HG03097 (cell line): ENCODE data around the gene SLC7A6.

Experiments
- ATAC-seq: cut with Tn5 transposase; IDR thresholded peaks from one replicate; pipeline ENCODE4 v1.9.1; 2021; ENCODE audit not compliant: unreplicated experiment, low FRiP score

SLC7A6 gene

DNA sequence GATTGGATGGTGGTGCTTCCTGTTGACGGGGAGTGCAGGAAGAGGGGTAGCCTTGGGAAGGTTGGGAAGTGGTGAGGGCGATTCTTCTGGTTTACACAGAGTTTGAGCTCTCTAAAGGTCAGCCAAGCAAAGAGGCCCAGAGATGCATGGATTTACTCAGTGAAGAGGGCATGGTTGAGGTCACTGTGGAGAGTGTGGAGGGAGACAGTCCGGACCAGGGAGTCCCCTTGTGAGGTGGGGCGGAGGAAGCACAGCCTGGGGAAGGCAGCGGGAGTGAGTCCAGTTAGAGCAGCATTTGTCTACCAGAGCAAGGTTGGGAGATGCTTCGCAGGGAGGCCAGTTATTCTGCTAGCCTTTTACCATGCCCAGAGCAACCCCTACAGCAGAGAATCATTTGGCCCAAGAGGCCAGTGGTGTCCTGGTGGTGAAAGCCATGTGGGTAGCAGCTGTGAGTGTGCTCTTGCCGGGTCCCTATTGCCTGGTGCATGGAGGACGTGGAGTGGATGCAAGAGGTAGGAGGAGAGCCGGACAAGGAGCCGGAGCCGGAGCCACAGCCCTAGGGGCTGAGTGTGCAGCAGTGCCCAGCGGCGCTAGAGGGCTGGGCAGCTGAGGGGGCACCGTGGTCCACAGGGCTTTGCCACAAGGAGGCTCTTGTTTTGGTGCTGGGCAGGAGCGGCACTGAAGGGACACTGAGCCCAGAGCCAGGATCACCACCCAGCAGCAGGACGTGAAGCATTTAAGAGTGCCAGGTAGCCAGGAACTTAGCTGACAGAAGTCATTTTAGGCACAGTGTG, 74.2 kb downstream of the SLC7A6 start:
- ATAC-seq = no peak

DNA sequence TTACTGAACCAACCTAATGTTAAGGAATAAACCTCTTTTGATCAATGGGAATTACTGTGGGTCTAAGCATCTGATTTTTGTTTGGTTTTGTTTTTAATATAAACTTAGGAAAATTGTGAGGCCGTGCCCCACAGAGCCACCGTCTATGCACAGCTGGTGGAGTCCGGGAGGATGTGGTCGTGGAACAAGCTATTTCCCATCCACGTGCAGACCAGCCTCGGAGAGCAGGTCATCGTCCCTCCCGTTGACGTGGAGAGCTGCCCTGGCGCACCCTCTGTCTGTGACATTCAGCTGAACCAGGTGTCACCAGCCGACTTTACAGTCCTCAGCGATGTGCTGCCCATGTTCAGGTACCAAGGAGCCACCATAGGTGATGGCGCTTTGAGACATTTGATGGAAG, 74.9 kb downstream of the SLC7A6 start:
- ATAC-seq = no peak

DNA sequence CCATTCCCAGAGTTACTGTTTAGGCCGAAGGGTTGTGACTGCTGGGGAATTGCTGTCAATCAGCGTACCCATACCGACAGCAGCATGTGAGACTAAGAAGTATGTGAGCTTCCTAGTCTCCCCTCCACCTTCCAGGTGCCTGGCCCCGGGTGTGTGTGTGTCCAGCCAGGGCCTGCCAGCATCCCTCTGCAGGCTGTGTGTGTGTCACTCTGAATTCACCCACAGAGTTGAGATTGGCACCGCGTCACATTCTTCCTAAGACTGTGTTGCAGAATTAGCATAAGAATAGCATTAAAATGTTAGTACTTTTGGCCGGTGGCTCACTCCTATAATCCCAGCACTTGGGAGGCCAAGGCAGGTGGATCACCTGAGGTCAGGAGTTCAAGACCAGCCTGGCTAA, 78.3 kb downstream of the SLC7A6 start:
- ATAC-seq = no peak

DNA sequence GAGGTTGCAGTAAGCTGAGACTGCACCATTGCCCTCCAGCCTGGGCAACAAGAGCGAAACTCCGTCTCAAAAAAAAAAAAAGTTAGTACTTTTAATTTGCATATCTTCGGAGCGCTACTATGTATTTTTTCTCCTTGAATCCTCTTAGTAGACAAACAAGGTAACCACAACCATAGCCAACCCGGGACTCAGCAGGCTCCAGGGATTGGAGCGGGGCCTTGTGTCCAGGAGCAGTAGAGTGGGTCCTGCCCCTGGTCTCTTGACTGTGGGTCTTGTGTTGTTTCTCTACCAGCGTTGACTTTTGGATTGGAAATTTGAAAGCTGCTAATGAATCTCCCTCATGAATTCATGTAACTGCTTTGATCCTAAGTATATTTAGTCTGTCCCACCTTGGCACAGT, 78.8 kb downstream of the SLC7A6 start:
- ATAC-seq = no peak

DNA sequence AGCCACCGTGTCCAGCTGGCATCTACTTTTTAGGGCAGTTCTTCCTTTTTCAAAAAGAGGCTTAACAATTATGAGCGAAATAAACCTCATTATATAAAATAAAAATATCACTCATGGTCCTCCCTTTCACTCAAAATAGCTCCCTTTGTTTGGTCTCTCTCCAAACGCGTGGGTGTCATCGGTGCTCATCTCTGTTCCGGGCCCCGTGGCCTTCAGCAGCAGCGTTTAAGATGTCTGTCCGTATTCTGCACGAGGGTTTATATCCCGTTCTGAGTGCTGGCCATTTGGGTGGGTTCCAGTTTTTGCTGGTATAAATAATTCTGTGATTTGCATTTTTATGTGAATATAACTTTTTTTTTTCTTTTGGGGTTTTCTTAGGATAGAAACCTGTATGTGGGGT, 79.9 kb downstream of the SLC7A6 start:
- ATAC-seq = no peak

DNA sequence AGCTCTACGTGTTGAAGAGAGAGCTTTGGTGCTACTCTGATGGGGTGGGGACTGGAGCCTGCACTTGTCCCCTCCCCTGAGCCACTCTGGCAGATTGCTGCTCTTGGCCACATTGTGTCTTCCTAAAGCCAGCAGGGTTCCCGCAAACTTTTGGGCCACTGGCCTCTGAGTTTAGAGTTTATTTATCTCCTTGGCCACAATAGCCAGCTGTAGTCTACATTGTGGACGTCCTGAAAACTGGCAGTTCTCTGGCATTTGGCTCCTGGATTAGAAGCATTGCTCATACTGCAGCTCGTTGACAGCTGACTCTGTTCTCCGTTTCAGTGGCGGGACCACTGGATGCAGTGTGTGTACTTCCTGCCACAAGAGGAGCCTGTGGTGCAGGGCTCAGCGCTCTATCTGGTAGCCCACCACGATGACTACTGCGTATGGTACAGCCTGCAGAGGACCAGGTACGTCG, 81.1 kb downstream of the SLC7A6 start:
- ATAC-seq = no peak

DNA sequence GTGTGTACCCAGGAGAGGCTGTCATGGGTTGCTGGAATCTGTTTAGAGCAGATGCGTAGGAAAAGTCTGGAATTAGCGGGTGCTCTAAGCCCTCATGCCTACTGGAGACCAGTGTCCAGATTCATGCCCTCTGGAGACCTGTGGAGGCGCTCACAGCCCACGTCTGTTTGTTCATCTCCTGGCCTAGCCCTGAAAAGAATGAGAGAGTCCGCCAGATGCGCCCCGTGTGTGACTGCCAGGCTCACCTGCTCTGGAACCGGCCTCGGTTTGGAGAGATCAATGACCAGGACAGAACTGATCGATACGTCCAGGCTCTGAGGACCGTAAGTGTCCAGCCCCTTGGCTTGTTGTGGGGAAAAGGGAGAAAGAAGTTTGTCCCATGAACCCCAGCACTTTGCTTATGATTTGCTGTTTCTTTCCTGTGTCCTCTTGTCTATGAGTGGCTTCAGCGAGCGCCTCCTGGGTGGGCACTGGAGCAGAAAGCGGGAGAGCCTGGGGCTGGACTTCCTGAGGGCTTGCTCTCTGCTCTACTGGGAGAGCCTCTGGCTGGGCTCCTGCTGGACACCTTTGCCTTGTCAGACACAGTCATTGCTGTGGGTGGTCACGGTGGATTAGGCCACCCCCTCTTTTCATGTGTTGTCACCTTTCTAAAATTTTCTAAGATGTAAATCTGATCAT, 81.8 kb downstream of the SLC7A6 start:
- ATAC-seq = no peak

DNA sequence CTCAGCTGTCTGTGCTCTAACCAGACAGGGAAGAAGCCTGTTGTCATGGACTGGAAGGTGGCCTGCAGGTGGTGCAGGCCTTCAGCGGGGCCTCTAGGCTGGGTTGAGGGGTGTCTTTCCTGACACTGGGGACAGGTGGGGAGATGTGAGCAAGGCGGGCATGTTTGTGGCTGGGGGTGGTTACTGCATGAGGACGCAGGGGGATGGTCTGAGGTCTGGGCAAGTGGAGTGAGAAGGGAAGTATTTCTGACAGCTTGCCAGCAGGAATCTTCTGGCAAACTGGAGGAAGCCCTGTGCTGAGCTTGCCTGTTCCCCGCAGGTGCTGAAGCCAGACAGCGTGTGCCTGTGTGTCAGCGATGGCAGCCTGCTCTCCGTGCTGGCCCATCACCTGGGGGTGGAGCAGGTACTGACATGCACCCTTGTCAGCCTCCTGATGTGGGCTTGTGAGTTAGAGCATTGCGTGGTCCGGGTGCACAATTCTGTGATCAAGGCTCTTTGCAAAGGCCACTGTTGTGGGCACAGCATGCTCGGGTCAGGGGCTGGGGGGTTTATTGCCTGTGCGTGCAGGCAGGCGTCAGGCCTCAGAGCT, 82.7 kb downstream of the SLC7A6 start:
- no peak for ATAC-seq

DNA sequence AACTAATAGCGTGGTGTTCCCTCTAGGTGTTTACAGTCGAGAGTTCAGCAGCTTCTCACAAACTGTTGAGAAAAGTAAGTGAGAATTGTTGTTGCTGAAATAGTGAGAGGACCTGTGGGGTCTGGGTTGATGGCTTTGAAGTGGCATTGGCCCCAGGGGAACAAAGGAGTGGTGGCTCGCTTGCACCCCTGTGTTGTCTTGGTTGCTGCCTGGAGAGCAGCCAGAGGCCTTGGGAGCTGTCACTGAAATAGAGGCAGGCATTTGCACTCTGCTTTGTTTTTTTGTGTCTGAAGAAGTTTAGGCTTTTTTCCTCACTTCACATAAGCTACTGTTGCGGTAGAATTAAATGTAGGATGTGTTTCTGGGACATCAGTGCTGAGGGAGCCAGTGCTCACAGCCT, 83.3 kb downstream of the SLC7A6 start:
- no peak for ATAC-seq

DNA sequence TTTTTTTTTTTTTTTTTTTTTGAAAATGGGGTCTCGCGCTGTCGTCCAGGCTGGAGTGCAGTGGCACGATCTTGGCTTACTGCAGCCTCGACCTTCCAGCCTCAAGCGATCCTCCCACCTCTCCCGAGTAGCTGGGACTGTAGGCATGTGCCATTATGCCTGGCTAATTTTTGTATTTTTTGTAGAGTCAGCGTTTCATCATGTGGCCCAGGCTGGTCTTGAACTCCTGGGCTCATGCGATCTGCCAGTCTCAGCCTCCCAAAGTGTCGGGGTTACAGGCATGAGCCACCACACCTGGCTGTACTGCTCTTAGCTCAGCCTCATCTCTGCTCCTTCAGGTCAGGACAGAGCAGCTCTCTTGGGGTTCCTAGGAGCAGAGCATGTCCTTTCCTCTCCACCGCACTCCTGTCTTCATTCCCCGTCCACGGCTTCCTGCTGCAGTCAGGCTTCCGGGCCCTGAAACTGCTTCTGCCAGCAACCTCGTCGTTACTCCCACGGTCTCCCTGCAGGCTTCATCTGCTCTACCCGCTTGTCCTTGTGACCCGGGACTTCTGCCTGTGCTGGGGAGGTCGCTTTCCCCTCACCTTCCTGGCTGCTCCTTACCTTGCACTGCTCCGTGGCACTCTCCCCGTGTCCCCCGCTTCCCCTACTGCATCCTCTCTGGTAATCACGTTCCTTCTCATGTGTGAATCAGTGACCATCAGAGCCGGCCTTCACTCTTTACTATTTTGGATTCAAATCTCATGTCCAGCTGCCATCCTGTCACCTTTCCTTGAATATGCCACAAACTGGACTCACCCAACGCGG, 84.5 kb downstream of the SLC7A6 start:
- ATAC-seq = no peak

DNA sequence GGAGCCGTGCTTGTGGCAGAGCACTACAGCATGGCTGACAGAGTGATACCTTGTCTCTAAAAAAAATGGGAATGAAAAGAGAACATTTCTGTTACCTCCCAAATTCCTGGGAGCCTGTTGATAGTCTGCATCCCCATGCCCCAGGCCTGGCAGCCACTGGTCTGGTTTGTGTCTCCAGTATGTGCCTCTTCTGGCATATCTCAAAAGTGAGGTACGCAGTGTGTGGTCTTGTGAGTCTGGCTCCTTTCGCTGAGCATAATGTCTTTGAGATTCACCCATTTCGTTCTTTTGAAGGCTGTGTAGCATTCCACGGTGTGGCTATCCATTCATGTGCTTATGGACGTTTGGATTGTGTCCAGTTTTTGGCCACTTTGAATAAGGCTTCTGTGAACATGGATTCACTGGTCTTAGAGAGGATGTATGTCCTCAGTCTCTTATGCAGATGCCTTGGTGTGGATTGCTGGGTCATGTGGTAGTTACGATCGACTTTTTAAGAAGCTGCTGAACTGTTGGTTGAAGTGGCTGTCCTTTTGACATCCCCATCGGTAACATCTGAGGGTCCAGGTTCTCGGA, 85.6 kb downstream of the SLC7A6 start:
- no peak for ATAC-seq

DNA sequence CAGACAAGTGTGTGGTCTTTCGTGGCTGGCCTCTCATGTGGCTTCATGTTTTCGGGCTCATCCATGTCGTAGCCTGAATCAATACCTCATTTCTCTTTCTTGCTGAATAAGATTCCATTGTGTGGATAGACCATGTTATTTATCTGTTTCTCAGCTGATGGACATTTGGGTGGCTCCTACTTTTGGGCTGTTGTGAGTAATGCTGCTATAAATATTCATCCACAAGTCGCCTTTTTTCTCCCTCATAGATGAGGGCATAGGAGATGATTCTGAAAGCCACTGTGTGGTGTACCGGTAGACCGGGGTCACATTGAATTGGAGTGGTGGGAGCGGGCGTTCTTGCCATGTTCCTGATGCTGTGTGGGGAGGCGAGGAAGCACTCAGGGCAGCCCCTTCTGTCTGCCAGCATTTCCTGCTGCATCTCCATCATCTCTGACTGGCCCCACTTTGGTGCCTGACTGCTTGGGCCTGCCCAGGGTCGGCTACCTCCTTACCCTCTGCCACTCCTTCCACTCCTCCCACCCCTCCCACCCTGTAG, 86.6 kb downstream of the SLC7A6 start:
- ATAC-seq = no peak
